Measurements from ENCODE around the gene DGAT2L6.
A peak's percentile ranks its signal among the peaks of the same experiment; 100 is the strongest.
"Not testable (repeated sequence)": the region's sequence is repeated elsewhere in the genome, so short reads cannot be mapped to it uniquely, and the experiment has no call there.

The DGAT2L6 gene

GRCh38 chrX:70196961-70197720 lies 19.9 kb downstream of the DGAT2L6 start:
- peak; percentile 41 for DNase-seq (ENCODE audit: low read depth)

DNA sequence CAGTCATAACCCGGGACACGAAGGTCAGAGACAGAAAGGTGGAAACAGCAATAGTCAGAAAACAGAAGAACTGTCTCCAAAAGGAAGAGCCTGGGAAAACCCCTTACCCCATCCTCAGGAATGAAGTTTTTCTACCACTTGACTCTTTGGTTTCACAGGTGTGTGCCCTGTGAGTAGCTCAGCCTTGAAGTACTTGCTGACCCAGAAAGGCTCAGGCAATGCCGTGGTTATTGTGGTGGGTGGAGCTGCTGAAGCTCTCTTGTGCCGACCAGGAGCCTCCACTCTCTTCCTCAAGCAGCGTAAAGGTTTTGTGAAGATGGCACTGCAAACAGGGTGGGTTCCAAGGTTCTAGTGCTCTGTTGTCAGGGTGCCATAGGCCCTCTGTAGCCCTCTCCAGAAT lies 24.4 kb downstream of the DGAT2L6 start:
- DNase-seq (ENCODE audit: low read depth) = no peak

- no peak for DNase-seq (ENCODE audit: low read depth)
These were observed 31.2 kb downstream of the DGAT2L6 start for GRCh38 chrX:70208479-70208878.

- DNase-seq (ENCODE audit: low read depth) = not testable (repeated sequence)
These were observed 32.3 kb downstream of the DGAT2L6 start for GRCh38 chrX:70209570-70209969.

DNA sequence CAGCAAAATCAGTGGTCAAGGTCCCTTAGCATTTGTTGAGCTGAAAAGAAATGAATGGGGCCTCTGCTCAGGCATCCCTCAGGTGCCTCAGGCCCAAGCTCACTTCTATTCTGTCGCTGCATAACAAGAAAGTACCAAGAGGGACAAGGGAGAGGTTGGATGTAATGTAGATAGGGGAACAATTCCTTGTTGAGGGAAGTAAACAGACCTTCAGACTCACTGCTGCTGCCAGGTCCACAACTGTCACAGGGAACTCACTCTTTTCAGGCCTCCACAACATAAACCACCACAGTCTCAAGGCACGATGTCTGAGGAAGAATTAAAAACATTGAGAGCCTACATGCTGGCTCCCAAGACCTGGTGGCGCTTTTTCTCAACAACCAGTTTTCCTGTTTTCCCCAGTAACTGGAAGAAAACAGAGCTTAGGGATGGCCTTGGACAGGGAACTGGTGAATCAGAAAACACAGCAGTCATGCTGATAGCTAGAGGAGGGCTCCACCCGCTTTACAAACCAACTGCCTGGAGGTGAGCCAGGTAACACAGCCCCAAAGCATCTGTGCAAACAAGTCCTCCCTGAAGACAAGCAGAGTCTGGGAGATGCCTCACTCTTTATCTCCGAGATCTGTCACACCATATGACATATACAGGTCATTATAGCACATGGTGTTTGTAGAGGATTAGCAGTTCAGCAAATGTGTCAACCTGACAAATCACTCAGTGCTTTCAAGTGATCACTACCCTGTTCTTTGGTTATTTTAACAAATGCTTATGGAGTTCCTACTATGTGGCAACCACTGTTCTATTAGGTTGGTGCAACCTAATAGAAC lies 42.9 kb downstream of the DGAT2L6 start:
- DNase-seq (ENCODE audit: low read depth) = no peak

GRCh38 chrX:70226048-70226447 lies 48.8 kb downstream of the DGAT2L6 start:
- DNase-seq (ENCODE audit: low read depth) = no peak

DNA sequence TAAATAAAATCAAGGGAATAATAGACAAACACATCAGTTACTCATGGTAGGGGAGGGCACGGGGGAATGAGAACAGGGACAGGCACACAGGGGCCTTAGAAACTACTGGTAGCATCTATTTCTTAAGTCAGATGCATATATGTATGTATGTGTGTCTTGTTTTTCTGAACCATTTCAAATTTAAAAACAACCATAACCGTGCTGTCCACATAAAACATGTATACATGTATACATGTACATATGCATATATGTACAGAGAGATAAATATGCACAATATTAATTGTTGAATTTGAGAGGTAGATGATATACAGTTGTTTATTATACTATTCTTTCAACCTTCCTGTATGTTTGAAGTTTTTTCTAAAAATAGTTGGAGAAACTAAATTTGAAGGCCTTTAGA lies 49.4 kb downstream of the DGAT2L6 start:
- no peak for DNase-seq (ENCODE audit: low read depth)

GRCh38 chrX:70231666-70232065 lies 54.4 kb downstream of the DGAT2L6 start:
- no peak for DNase-seq (ENCODE audit: low read depth)

- no peak for DNase-seq (ENCODE audit: low read depth)
These were observed 57.1 kb downstream of the DGAT2L6 start, which contains the start of gene AWAT1 for GRCh38 chrX:70234355-70234754. Gene AWAT1 (plus strand): TSS chrX:70234655. CDS start chrX:70234696, 41 bp downstream.

- no peak for DNase-seq (ENCODE audit: low read depth)
These were observed 63.5 kb downstream of the DGAT2L6 start for GRCh38 chrX:70240751-70241150.

DNA sequence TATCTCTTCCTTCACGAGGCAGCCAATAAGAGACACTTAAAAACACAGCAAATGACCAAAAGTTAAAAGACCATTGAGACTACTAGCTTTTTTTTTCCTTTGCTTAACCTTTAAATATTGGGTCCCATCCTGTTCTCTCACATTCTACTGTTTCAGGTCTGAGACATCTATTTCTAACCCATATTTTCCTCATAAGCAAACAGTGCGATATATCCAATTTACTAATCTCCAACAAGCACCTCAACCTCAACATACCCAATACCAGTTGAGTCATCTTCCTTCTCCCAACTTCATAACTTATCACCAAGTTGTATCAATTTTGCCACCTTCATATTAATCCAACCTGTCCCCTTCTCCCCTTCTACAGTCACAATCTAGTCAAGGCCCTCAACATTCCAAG lies 64.2 kb downstream of the DGAT2L6 start:
- DNase-seq (ENCODE audit: low read depth) = no peak

DNA sequence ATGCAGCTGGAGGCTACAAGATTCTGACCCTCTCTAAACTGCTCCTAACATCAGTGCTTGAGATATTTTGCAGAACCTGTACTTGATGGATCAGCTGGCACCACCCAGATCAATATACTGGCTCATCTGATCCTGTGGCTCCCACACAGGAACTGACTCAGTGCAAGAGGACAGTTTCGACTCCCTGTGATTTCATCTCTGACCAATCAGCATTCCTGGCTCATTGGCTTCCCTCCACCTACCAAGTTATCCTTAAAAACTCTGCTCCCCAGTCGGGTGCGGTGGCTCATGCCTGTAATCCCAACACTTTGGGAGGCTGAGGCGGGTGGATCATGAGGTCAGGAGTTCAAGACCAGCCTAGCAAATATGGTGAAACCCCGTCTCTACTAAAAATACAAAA lies 66.3 kb downstream of the DGAT2L6 start:
- not testable (repeated sequence) for DNase-seq (ENCODE audit: low read depth)

- no peak for DNase-seq (ENCODE audit: low read depth)
These were observed 67.6 kb downstream of the DGAT2L6 start for GRCh38 chrX:70244881-70245280.

DNA sequence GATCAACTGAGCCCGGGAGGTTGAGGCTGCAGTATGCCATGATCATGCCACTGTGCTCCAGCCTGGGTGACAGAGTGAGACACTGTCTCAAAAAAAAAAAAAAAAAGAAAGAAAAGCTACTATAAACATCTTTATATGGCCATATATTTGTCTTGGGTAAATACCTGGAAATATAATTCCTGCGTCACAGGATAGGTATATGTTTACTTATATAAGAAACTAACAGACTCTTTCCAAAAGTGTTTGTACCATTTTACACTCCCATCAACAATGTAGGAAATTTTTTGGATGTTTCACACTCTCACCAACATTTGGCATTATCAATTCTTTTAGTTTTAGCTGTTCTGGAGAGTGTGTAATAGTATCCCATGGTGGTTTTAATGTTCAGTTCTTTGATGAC lies 70.0 kb downstream of the DGAT2L6 start:
- DNase-seq (ENCODE audit: low read depth) = no peak

DNA sequence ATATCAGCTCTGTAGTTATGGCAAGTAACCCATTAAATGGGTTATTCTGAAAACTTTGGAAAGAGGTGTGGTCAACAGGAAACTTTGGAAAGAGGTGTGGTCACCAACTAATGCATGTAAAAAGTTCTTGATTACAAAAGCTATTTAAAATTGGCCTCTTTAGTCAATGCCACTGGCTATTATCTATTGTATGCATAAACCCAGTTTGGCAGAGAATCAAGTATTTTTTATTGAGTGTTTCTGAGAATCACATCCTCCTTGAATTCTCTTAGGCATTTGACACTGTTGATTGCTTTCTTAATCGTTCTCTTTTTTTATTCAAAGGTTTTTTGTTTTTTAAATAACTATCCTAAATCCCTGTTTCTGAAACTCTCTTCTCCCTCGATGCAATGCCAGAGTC lies 75.2 kb downstream of the DGAT2L6 start:
- no peak for DNase-seq (ENCODE audit: low read depth)

GRCh38 chrX:70253377-70254062 lies 76.2 kb downstream of the DGAT2L6 start:
- DNase-seq (ENCODE audit: low read depth) = no peak

DNA sequence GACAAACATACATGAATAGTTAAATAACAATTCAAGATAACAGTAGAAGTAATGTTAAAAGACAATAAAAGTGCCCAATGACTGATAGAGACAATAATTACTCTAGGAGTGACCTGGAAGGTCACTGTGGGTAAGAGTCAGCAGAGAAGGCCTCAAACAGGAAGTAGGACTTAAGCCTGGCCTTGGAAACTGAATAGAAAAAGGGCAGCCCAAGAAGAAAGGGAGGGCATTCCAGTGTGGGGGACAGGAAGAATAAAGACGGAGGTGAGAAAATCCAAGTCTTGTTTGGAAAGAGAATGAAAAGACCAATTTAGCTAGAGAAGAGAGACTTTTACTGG lies 76.7 kb downstream of the DGAT2L6 start:
- DNase-seq (ENCODE audit: low read depth) = no peak

DNA sequence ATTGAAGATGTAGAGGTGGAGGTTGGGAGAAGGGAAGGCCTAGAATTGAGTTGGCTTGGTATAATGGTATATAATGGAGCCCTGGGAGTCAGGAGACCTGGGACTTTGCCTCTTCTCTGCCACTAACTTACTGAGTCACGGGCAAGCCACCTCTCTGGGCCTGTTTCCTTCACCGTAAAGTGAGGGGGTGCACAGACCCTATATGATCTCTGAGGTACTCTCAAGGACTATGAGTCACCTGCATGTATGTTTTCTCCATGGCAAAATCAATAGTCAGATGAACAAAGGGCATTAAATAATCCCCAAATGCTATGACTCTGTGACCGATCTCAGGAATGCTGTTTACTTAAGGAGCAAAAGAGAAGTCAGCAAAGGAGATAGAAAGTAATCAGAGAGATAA lies 77.6 kb downstream of the DGAT2L6 start:
- DNase-seq (ENCODE audit: low read depth) = no peak
